Hair follicle dermal papilla cell (primary cell): ENCODE results near the gene SMIM33. TPM values are rescaled to one million over a fixed set of nuclear protein-coding genes. Genes with fewer than 3 reads are reported as not detected.

Experiments used
- small RNA-seq: library from RNA; depleted of rRNA; stranded (forward); fragments of <200 nt; gene quantifications from one replicate; pipeline ENCODE3, GENCODE V24; 2012
- total RNA-seq: library from RNA; depleted of rRNA; stranded (reverse); fragments of >200 nt; gene quantifications from 2 replicates; pipeline ENCODE4 v1.2.3, GENCODE V29; 2012

Gene SMIM33
- not detected in 2 replicates for total RNA-seq

DNA sequence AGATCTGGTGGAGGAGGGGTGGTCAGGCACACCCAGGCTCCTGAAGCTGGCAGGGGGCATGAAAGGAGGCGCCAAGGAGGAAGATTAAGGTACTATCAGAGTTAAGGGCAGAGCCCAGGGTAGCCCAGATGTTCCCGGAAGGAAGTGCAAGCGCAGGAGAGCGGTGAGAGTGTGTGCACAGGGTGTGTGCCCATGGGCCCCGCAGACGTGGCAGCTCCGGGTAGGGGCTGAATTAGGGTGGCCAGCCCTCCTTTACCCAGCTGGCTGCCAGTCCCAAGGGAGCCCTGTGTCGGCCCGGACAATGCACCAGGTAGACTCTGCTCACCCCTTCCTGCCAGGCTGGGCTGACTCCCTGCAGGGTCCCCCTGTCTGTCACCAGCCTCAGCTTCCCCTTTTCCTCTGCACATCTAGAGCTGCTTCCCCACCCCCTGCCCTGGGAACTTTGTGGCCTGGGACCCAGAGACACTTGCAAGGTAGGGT lies at the start of gene SMIM33:
Gene SMIM33, plus strand, starts transcription at position 184 of the 480 bp plus-strand sequence. Its CDS starts 118 bp downstream, at position 302.

DNA sequence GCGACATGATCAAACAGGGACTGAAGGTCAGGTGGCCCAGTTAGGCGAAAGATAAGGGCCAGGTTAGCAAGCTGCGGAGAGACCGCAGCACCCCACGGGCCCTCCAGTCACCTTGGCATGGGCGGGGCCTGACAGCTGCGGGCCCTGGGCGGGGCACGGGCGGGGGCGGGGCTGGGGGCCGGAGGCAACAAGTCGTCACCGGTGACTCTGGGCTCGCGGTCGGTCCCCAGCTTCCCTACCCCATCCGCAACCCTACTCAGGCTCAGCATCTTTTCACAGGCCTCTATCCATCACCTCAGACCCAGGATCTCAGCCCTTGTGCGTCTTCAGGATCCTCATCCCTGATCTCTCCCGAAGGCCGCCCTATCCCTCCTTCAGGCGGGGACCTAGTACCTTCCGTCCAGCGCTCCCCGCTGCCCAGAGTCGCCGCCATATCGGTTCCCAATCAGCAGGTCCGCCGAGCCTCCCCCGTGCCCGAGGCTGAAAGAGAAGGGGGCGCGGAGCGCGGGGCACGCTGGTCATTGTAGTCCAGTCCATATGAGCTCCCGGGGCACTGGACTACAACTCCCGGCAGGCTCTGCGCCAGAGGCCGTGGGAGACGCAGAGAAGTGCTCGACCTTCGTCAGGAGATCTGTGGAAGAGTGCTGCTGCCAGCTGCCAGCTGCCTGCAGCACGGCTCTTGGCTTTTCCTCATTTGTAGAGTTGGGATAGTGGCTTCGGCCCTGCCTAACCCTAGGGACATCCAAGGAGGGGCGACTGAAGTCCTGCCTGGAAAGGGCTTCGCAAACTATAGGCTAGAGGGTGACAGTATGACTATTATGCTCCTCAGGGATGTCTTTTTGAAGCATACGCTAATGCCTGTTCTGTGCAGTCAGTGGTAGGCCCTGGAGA lies 31.5 kb upstream of the SMIM33 start, which contains the start of gene DNAJC18:
Gene DNAJC18, minus strand, starts transcription at position 513 of the 891 bp plus-strand sequence. Its CDS starts 80 bp downstream, at position 433.

GRCh38 chr5:139462586-139463276 lies 8.1 kb upstream of the SMIM33 start, which contains the start of gene ECSCR:
Gene ECSCR (minus strand): TSS chr5:139462743. CDS start chr5:139462670, 73 bp downstream.

DNA sequence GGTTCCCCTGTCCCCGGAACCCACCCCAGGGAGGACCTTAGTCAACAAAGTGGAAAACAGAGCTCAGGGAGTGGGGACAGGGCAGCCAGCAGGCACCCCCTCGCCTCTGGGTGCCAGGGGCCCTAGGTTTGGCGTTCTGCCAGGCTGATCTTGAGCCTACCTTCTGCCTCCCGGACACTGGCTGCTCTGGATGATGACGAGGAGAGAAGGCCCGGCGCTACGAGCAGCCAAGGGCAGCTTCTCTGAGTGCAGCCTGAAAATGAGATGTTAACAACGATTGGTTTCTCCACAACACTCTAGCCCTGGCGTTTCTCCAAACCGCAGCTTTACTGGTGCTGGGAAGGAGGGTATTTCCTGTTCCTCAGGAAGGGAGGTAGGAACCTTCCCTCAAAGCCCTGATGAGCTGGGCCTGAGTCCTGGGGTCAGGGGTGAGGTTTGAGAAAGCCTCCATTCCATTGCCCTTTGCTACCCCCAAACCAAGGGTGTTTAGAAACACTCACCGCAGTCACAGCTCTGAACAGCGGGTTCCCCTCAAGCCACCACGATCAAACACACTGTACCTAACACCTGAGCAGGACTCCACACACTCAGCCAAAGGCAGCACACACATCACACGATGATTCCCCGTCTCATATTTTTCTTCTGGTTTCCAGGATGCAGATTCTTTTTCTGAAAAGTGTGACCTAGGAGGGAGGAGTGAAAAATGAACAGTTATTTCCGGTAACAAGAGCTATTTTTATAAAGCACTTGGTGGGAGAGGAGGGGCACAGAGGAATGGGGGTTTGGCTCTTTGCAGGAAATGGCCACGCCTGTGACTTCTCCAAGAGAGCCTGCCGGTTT lies 11.5 kb downstream of the SMIM33 start, which contains the start of gene STING1:
Gene STING1, minus strand, starts transcription at position 709 of the 840 bp plus-strand sequence. CDS start 1,054 bp downstream, outside the sequence.

Small RNA genes lying within 50 kb of the gene (small RNA-seq; reads per million reads assigned to genes)
- gene RNU5B-4P: not detected

Other genes with a start within 250 kb of the SMIM33 start
- gene MATR3, start 177.3 kb upstream of the SMIM33 start, total RNA-seq: 200 and 201 TPM in 2 replicates
- gene PAIP2, start 129.2 kb upstream of the SMIM33 start, total RNA-seq: 42.4 and 49.8 TPM in 2 replicates
- not detected in 2 replicates for gene SLC23A1, start 87.7 kb upstream of the SMIM33 start, total RNA-seq
- 0.16 TPM in 1 of 2 replicates, not detected in the other for gene MZB1, start 81.1 kb upstream of the SMIM33 start, total RNA-seq
- gene PROB1, start 75.9 kb upstream of the SMIM33 start, total RNA-seq: 1.9 and 2.4 TPM in 2 replicates
- gene SPATA24, start 66.9 kb upstream of the SMIM33 start, total RNA-seq: 1.6 and 7.2 TPM in 2 replicates
- gene DNAJC18, start 31.5 kb upstream of the SMIM33 start, total RNA-seq: 8.3 and 8.6 TPM in 2 replicates
- gene ECSCR, start 8.3 kb upstream of the SMIM33 start, total RNA-seq: 1.8 TPM in 1 of 2 replicates, not detected in the other
- gene STING1, start 11.8 kb downstream of the SMIM33 start, total RNA-seq: 62.4 and 64.1 TPM in 2 replicates
- gene UBE2D2, start 90.3 kb downstream of the SMIM33 start, total RNA-seq: 41.4 and 45.8 TPM in 2 replicates
- gene CXXC5, start 177.3 kb downstream of the SMIM33 start, total RNA-seq: 146 and 199 TPM in 2 replicates